H1 (cell line): ENCODE measurements around the gene SLC6A12. TPM values are rescaled to one million over a fixed set of nuclear protein-coding genes. Genes with fewer than 3 reads are reported as not detected.

Experiments used
- TCF12 ChIP-seq: IDR thresholded peaks from 2 replicates; pipeline ENCODE4 v1.6.1; 2011; ENCODE audit warnings: low read depth, mild to moderate bottlenecking, low read length
- TEAD4 ChIP-seq: IDR thresholded peaks from 2 replicates; pipeline ENCODE4 v1.6.1; 2012; ENCODE audit warnings: low read depth, low read length, inconsistent platforms, mixed read lengths
- polyA plus RNA-seq, 7 experiments: library from polyadenylated mRNA; depleted of rRNA in 3 of 7; stranded (reverse) in 5 of 7; unstranded in 2 of 7; fragments of >200 nt in 5 of 7; fragments of 200-250 nt in 2 of 7; gene quantifications; 1 replicate in 5 of 7; 2 replicates in 1 of 7; 4 replicates in 1 of 7; pipeline versions ENCODE4 v1.2.1 to v1.2.3, GENCODE V29; 2011 to 2013; ENCODE audit warnings: missing spikeins in 2 of 7, mixed read lengths in 2 of 7
- total RNA-seq: library from RNA; stranded (reverse); fragmentation: NEBNext Ultra II Directional; extraction: Animal tissue kit (Norgen Biotek cat#: 25700); gene quantifications from 2 replicates; pipeline ENCODE4 v1.2.1, GENCODE V29; 2021

Gene SLC6A12
- total and polyA plus RNA-seq, 2 of the 8 experiments (the other 6 are each of a cell fraction or from before 2014, with no cell fraction given): 0.70 to 1.1 TPM

- peak; percentile 91 for TF ChIP-seq TCF12
- peak; percentile 93 for TF ChIP-seq TEAD4
Observed at GRCh38 chr12:202081-202731, 11.8 kb downstream of the SLC6A12 start (continued).
